Mesothelial cell of epicardium (in vitro differentiated cells): ENCODE data around the gene MEX3A. TPM values are rescaled to one million over a fixed set of nuclear protein-coding genes. Genes with fewer than 3 reads are reported as not detected.
"Not testable (repeated sequence)": the region's sequence is repeated elsewhere in the genome, so short reads cannot be mapped to it uniquely, and the experiment has no call there.

Experiments used
- DNase-seq, 2 experiments: peaks; one replicate each; pipeline ENCODE4 v3.0.0; 2021; ENCODE audit warnings: low spot score in 2 of 2; ENCODE audit not compliant: unreplicated experiment in 2 of 2
- H3K27ac Mint-ChIP-seq: 2 replicates; pipeline ENCODE4 v1.8.0; 2021; ENCODE audit warnings: mixed read lengths
- H3K27me3 Mint-ChIP-seq: 2 replicates; pipeline ENCODE4 v1.8.0; 2021; ENCODE audit warnings: low read depth, mixed read lengths
- H3K36me3 Mint-ChIP-seq: 2 replicates; pipeline ENCODE4 v1.8.0; 2021; ENCODE audit warnings: mixed read lengths
- H3K4me1 Mint-ChIP-seq: 2 replicates; pipeline ENCODE4 v1.8.0; 2021; ENCODE audit warnings: mixed read lengths
- H3K4me3 Mint-ChIP-seq: 2 replicates; pipeline ENCODE4 v1.8.0; 2021; ENCODE audit warnings: mild to moderate bottlenecking, moderate library complexity, mixed read lengths
- H3K9me3 Mint-ChIP-seq: 2 replicates; pipeline ENCODE4 v1.8.0; 2021; ENCODE audit warnings: mixed read lengths
- CTCF ChIP-seq: fragments of 200-600 bp; sonication (generic); IDR thresholded peaks from one replicate; pipeline ENCODE4 v1.5.0; 2021; ENCODE audit warnings: antibody characterized with exemption; ENCODE audit not compliant: unreplicated experiment
- total RNA-seq: library from RNA; stranded (reverse); gene quantifications from 3 replicates; pipeline ENCODE4 v1.2.1, GENCODE V29; 2021

The MEX3A gene
- total RNA-seq, 1 donor from 2014 or later: 112 TPM

GRCh38 chr1:156123356-156124196, 41.3 kb upstream of the MEX3A start:
- Mint-ChIP-seq H3K27ac (peak overlapping the region; percentile 99), H3K4me1 (peaks cover 67% of the 10 kb centered on the region), H3K36me3 (peaks cover under 1% of the 10 kb centered on the region), H3K27me3 (no peaks in the 10 kb centered on the region), H3K4me3 (peak overlapping the region; percentile 30), H3K9me3 (no peaks in the 10 kb centered on the region)
- TF ChIP-seq CTCF: no peak
- DNase-seq: peak; percentile 71 to 88

DNA sequence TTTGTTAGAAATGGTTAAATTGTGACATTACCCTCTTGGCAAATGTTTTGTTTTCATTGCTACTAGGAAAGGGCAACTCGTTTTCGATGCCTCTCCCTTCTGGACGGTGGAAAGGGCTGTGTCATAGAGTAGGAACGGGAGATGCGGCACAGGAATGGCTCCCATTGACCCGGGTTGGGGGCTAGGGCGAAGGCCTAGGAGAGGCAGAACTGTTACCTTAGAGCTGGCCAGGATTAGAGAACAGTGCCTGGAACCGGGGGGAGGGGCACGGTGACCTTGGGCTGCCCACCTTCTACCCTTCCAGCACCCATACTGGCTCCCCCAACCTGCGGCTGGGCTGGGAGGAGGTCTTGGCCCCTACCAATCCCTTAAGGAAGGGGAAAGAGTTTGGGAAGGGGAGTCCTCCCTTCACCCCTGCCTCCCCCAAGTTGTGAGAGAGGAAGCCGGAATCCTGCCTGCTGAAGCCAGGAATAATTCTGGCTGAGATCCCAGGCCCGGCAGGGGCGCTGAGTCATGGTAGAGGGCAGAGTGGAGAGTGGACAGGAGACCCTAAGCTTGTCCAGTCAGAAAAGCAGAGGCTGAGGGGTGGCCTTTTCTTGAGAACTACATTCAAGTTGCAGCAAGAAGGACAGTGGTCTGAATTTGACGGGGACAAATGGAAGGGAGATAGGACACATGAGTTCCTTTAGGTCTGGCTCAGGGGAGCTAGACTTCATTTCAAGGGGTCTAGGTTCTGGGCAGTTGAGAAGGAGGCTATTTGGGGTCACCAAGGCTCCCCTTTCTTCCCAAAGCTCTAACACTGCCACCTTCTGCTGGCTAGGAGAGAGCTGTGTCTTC, 40.5 kb upstream of the MEX3A start:
- Mint-ChIP-seq H3K4me3 (peak overlapping the region; percentile 30), H3K9me3 (no peaks in the 10 kb centered on the region), H3K27me3 (no peaks in the 10 kb centered on the region), H3K36me3 (peaks cover 4% of the 10 kb centered on the region), H3K27ac (peak overlapping the region; percentile 99), H3K4me1 (peaks cover 65% of the 10 kb centered on the region)
- no peak for TF ChIP-seq CTCF
- no peak for DNase-seq

DNA sequence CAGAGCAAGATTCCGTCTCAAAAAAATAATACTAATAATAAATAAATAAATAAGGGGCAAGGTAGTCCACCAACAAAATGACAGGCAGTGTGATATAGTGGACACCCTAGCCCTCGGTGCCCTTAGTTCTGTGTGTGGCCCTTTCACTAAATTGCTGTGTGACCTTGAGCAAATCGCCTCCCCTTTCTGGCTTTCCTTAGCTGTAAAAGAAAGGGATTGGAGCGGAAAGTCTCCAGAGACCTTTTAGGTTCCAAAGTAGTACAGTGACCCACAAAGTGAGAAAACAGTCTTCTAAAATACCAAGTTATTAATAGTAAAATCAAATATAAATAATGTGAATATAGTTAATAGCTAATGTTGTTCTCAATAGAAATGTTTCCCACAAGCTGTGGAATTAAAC, 39.8 kb upstream of the MEX3A start:
- H3K27me3 Mint-ChIP-seq: no peaks in the 10 kb centered on the region
- H3K4me3 Mint-ChIP-seq: no peak overlapping the region
- H3K9me3 Mint-ChIP-seq: no peaks in the 10 kb centered on the region
- TF ChIP-seq CTCF: no peak
- peak overlapping the region; percentile 99 for H3K27ac Mint-ChIP-seq
- peaks cover 61% of the 10 kb centered on the region for H3K4me1 Mint-ChIP-seq
- no peak for DNase-seq
- H3K36me3 Mint-ChIP-seq: peaks cover 4% of the 10 kb centered on the region

GRCh38 chr1:156121457-156121856, 39.2 kb upstream of the MEX3A start:
- Mint-ChIP-seq H3K9me3 (no peaks in the 10 kb centered on the region), H3K4me3 (no peak overlapping the region), H3K4me1 (peaks cover 60% of the 10 kb centered on the region), H3K27me3 (no peaks in the 10 kb centered on the region), H3K36me3 (peaks cover 4% of the 10 kb centered on the region), H3K27ac (peak overlapping the region; percentile 79)
- DNase-seq: no peak
- TF ChIP-seq CTCF: no peak

GRCh38 chr1:156121005-156121404, 38.7 kb upstream of the MEX3A start:
- not testable (repeated sequence) for H3K27ac Mint-ChIP-seq, H3K36me3 Mint-ChIP-seq, DNase-seq, H3K9me3 Mint-ChIP-seq, H3K4me3 Mint-ChIP-seq, H3K27me3 Mint-ChIP-seq
- peaks cover 60% of the 10 kb centered on the region for H3K4me1 Mint-ChIP-seq

DNA sequence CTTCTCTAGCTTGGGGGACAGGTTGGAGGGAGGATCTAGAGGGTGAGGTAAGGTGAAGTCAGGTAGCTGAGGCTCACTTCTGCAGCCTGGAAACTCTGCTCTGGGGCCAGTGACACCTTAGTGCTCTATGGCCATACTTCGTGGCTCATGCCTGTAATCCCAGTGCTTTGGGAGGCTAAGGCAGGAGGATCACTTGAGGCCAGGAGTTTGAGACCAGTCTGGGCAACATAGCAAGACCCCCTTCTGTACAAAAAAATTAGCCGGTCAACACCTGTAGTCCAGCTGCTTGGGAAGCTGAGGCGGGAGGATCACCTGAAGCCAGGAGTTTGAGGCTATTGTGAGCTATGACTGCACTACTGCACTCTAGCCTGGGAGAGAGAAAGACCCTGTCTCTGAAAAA, 38.1 kb upstream of the MEX3A start:
- H3K4me3 Mint-ChIP-seq: no peak overlapping the region
- H3K27ac Mint-ChIP-seq: peak overlapping the region; percentile 77
- H3K4me1 Mint-ChIP-seq: peaks cover 62% of the 10 kb centered on the region
- H3K36me3 Mint-ChIP-seq: peaks cover 4% of the 10 kb centered on the region
- no peak for TF ChIP-seq CTCF
- DNase-seq: no peak
- no peaks in the 10 kb centered on the region for H3K9me3 Mint-ChIP-seq
- no peaks in the 10 kb centered on the region for H3K27me3 Mint-ChIP-seq
